WI38 (cell line): ENCODE measurements around the gene MAN1A1.

Experiments used
- H3K4me3 ChIP-seq: 2 replicates; pipeline ENCODE4 v1.5.1; 2011; ENCODE audit warnings: low read depth, mild to moderate bottlenecking, control low read depth, low read length
- TF ChIP-seq, protein P1 (sequence below): IDR thresholded peaks from 2 replicates; pipeline ENCODE4 v1.5.1; 2012; ENCODE audit warnings: low read depth, mild to moderate bottlenecking, control low read depth, low read length

The MAN1A1 gene

GRCh38 chr6:119346450-119346849, 3.1 kb downstream of the MAN1A1 start:
- no peak overlapping the region for H3K4me3 ChIP-seq
- TF ChIP-seq, protein P1, sequence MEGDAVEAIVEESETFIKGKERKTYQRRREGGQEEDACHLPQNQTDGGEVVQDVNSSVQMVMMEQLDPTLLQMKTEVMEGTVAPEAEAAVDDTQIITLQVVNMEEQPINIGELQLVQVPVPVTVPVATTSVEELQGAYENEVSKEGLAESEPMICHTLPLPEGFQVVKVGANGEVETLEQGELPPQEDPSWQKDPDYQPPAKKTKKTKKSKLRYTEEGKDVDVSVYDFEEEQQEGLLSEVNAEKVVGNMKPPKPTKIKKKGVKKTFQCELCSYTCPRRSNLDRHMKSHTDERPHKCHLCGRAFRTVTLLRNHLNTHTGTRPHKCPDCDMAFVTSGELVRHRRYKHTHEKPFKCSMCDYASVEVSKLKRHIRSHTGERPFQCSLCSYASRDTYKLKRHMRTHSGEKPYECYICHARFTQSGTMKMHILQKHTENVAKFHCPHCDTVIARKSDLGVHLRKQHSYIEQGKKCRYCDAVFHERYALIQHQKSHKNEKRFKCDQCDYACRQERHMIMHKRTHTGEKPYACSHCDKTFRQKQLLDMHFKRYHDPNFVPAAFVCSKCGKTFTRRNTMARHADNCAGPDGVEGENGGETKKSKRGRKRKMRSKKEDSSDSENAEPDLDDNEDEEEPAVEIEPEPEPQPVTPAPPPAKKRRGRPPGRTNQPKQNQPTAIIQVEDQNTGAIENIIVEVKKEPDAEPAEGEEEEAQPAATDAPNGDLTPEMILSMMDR: no peak

- TF ChIP-seq, protein P1: no peak
- no peak overlapping the region for H3K4me3 ChIP-seq
These were observed 4.4 kb downstream of the MAN1A1 start for GRCh38 chr6:119345114-119345513.

DNA sequence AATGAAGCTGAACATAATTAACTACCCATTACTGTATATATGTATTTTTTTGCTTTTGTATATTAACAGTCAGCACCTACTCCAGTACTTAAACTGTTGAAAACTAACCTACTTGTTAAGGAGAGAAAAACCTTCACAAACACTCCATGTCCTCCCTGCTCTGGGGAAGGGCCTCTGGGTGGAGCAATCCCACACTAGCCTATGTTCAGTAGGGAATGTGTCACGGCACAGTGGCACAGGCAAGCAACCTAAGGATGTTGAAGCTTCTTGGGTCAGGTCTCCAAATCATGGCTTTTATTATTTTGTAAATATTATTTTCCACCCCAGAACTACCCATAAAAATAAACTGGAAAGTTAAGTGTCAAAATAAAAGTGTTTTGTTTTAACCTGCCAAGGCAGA, 5.3 kb downstream of the MAN1A1 start:
- TF ChIP-seq, protein P1: no peak
- H3K4me3 ChIP-seq: no peak overlapping the region

- TF ChIP-seq, protein P1: no peak
- H3K4me3 ChIP-seq: no peak overlapping the region
These were observed 5.9 kb downstream of the MAN1A1 start for GRCh38 chr6:119343573-119344146.

DNA sequence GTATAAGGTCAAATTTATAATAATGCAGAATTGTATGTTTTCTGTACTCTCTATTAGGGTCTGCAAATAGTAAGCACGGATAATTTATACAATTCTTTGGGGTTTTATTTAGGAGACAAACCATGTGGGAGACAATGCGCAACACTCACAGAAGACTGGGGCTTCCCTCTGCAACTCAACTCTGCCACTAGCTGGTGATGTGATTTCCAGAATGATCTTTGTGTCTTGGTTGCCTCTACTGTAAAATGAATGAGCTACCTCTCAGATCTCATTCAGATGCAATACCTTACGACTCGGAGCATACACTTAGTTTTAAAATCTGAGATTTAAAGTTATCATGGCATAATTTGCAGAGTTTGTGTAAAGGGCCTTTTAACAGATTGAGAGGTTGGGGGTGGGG, 6.4 kb downstream of the MAN1A1 start:
- no peak overlapping the region for H3K4me3 ChIP-seq
- TF ChIP-seq, protein P1: no peak

DNA sequence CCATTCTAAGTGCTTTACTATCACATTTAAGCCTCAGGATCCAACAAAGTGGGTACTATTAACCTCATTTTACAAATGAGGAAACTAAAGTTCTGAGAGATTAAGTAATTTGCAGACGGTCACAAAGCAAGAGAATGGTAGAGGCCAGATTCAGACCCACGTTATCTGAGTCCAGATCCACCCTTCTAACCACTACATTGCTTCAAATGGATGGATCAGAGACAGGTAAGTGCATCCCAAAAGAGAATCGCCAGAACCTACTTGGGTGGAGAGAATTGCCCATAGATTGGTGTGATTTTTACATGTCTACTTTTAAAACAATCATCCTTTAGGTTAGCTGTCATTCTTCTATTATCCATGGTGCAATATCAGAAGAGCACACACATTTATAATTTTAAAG, 7.1 kb downstream of the MAN1A1 start:
- no peak overlapping the region for H3K4me3 ChIP-seq
- TF ChIP-seq, protein P1: no peak

GRCh38 chr6:119340796-119341487, 8.6 kb downstream of the MAN1A1 start:
- no peak overlapping the region for H3K4me3 ChIP-seq
- TF ChIP-seq, protein P1: no peak
